ENCODE results near the gene HSPG2. TPM values are rescaled to one million over a fixed set of nuclear protein-coding genes. Genes with fewer than 3 reads are reported as not detected.

HSPG2 gene
- total RNA-seq, 1 donor from 2014 or later: 1,732 TPM

GRCh38 chr1:21834094-21834493 is 103.0 kb downstream of the HSPG2 start:
- no peaks in the 10 kb centered on the region for H3K4me1 Mint-ChIP-seq (ENCODE audit: unreplicated experiment)
- TF ChIP-seq CTCF (IDR thresholded peaks at IDR 0.05; ENCODE audit: unreplicated experiment): no peak
- H3K36me3 Mint-ChIP-seq (ENCODE audit: low read depth, unreplicated experiment): peaks cover 51% of the 10 kb centered on the region
- H3K4me3 Mint-ChIP-seq (ENCODE audit: unreplicated experiment): peak overlapping the region; percentile 87
- DNase-seq (ENCODE audit: low spot score): no peak
- peak overlapping the region; percentile 31 for H3K27ac Mint-ChIP-seq (ENCODE audit: unreplicated experiment)
- H3K9me3 Mint-ChIP-seq (ENCODE audit: unreplicated experiment): no peaks in the 10 kb centered on the region
- peaks cover 22% of the 10 kb centered on the region for H3K27me3 Mint-ChIP-seq (ENCODE audit: unreplicated experiment)

- H3K9me3 Mint-ChIP-seq (ENCODE audit: unreplicated experiment): no peaks in the 10 kb centered on the region
- peaks cover 22% of the 10 kb centered on the region for H3K27me3 Mint-ChIP-seq (ENCODE audit: unreplicated experiment)
- peak overlapping the region; percentile 31 for H3K27ac Mint-ChIP-seq (ENCODE audit: unreplicated experiment)
- no peak for DNase-seq (ENCODE audit: low spot score)
- no peak for TF ChIP-seq CTCF (IDR thresholded peaks at IDR 0.05; ENCODE audit: unreplicated experiment)
- no peaks in the 10 kb centered on the region for H3K4me1 Mint-ChIP-seq (ENCODE audit: unreplicated experiment)
- peaks cover 49% of the 10 kb centered on the region for H3K36me3 Mint-ChIP-seq (ENCODE audit: low read depth, unreplicated experiment)
- no peak overlapping the region for H3K4me3 Mint-ChIP-seq (ENCODE audit: unreplicated experiment)
Measured at GRCh38 chr1:21833392-21833976, 103.6 kb downstream of the HSPG2 start.

- Mint-ChIP-seq H3K27me3 (ENCODE audit: unreplicated experiment) (peaks cover 19% of the 10 kb centered on the region), H3K4me1 (ENCODE audit: unreplicated experiment) (no peaks in the 10 kb centered on the region), H3K9me3 (ENCODE audit: unreplicated experiment) (no peaks in the 10 kb centered on the region), H3K4me3 (ENCODE audit: unreplicated experiment) (peak overlapping the region; percentile 66), H3K27ac (ENCODE audit: unreplicated experiment) (no peak overlapping the region), H3K36me3 (ENCODE audit: low read depth, unreplicated experiment) (peaks cover 53% of the 10 kb centered on the region)
- TF ChIP-seq CTCF (IDR thresholded peaks at IDR 0.05; ENCODE audit: unreplicated experiment): no peak
- DNase-seq (ENCODE audit: low spot score): no peak
Measured at GRCh38 chr1:21831454-21831970, 105.6 kb downstream of the HSPG2 start.

GRCh38 chr1:21830792-21831453 is 106.2 kb downstream of the HSPG2 start:
- no peak overlapping the region for H3K27ac Mint-ChIP-seq (ENCODE audit: unreplicated experiment)
- H3K4me3 Mint-ChIP-seq (ENCODE audit: unreplicated experiment): no peak overlapping the region
- H3K36me3 Mint-ChIP-seq (ENCODE audit: low read depth, unreplicated experiment): peaks cover 51% of the 10 kb centered on the region
- no peaks in the 10 kb centered on the region for H3K4me1 Mint-ChIP-seq (ENCODE audit: unreplicated experiment)
- no peaks in the 10 kb centered on the region for H3K9me3 Mint-ChIP-seq (ENCODE audit: unreplicated experiment)
- DNase-seq (ENCODE audit: low spot score): no peak
- peaks cover 20% of the 10 kb centered on the region for H3K27me3 Mint-ChIP-seq (ENCODE audit: unreplicated experiment)
- TF ChIP-seq CTCF (IDR thresholded peaks at IDR 0.05; ENCODE audit: unreplicated experiment): no peak

- Mint-ChIP-seq H3K36me3 (ENCODE audit: low read depth, unreplicated experiment) (peaks cover 38% of the 10 kb centered on the region), H3K4me3 (ENCODE audit: unreplicated experiment) (no peak overlapping the region), H3K27me3 (ENCODE audit: unreplicated experiment) (peaks cover 10% of the 10 kb centered on the region), H3K4me1 (ENCODE audit: unreplicated experiment) (no peaks in the 10 kb centered on the region), H3K27ac (ENCODE audit: unreplicated experiment) (no peak overlapping the region), H3K9me3 (ENCODE audit: unreplicated experiment) (no peaks in the 10 kb centered on the region)
- no peak for TF ChIP-seq CTCF (IDR thresholded peaks at IDR 0.05; ENCODE audit: unreplicated experiment)
- no peak for DNase-seq (ENCODE audit: low spot score)
Measured at GRCh38 chr1:21829294-21829693, 107.8 kb downstream of the HSPG2 start.
